Posterior cingulate gyrus (tissue), 11 donors: ENCODE results near the gene TFB1M.

Source experiments
- DNase-seq, 10 donors: peaks; one replicate each; pipeline versions ENCODE4 v3.0.0 to v3.0.0-alpha.2; 2020 to 2021; ENCODE audit warnings: mixed read lengths in 3 of 10
- intact Hi-C: fragments of 100-400 bp; cut with DNase I; formaldehyde crosslinking; loops from one replicate; pipeline ENCODE4 v1.15.1; 2023

Gene TFB1M

DNA sequence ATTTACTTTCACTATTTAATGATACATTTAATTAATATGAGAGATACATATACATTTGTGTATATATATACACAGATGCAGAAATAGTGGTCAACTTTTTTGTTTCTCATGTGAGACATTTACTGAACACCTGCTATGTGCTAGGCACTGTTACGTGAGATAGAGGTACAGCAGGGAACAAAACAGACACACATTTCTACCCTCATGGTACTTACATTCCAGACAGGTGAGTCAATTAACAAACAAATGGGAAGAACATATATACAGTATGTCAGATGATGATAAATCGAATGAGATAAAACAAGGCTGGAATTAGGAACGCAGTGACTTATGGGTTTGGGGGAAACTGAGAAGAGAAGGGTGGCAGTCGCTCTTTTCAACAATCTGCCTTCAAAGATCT is 5.1 kb downstream of the TFB1M start:
- no peak for DNase-seq
- intact Hi-C loops, result no loop called here

DNA sequence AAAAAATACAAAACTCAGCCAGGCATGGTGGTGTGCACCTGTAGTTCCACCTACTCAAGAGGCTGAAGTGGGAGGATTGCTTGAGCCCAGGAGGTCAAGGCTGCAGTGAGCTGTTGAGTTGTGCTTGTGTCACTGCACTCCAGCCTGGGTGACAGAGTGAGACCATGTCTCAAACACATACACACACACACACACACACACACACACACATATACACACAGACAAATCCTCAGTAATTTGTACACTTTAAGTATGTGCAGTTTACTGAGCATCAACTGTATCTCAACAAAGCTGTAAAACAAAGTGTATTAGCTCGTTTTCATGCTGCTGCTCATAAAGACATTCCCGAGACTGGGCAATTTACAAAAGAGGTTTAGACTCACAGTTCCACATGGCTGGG is 7.3 kb downstream of the TFB1M start:
- DNase-seq, result no peak
- intact Hi-C loops, result no loop called here

DNA sequence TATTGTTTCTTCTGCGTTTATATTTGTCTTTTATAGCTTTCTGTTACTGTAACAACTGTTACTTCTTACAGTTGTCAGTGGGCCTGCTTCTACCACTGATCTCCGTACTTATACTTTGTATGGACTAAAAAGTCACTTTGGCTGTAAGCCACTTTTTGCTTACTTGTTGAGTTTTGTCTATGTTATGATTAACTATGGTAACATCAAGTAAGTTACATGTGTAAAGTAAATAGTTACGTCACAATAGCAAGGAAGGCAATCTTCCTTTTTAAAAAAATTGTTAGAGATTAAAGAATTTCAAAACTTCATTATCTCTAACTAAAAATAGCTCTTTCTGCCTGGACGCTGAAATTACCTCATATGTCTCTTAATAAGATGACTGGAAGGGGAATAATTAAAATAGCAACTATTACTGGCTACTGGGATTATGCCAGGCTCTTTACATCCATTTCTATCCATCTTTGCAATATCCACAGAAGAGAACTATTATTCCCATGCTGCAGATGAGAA is 10.9 kb downstream of the TFB1M start:
- intact Hi-C loops, result no loop called here
- DNase-seq, result no peak

DNA sequence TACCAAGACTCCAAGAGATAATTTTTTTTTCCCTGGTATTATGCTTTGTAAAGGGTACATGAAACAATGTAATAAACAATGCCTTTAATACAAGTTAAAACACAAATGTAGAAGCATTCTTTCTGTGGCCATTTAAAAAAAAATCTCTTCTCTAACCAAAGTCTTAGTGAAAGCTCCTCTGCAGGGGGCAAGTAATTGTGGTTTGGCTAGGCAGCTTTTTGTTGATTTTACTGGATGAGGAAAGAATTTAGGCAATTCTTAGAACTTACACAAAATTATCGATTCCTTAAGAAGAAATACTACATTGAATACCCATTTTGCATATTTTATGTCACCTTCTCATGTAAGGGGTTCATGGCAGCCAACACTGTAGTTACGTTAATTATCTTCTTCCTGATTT is 12.4 kb downstream of the TFB1M start:
- intact Hi-C loops, result no loop called here

DNA sequence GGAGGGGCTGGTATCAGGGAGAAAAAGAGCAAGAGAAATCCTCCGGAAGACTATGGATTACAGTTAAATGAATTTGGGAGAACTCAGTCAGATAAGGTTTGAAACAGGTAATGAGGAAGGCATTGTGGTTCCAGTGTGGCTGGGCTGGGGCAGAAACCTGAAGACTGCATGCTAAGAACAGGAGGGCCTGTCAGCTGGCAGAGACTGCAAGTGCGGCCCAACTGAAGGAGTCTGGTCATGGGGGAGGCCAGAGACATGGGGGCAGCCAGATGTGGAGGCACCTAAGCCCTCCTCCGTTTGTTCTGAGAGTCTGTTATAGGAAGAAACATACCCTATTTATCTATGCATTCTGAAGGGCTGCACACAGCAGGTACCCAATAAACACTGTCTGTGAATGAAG is 16.6 kb downstream of the TFB1M start:
- intact Hi-C loops, result no loop called here
- no peak for DNase-seq

More for the DNA sequence above, 12.4 kb downstream of the TFB1M start:
- no peak for DNase-seq

DNA sequence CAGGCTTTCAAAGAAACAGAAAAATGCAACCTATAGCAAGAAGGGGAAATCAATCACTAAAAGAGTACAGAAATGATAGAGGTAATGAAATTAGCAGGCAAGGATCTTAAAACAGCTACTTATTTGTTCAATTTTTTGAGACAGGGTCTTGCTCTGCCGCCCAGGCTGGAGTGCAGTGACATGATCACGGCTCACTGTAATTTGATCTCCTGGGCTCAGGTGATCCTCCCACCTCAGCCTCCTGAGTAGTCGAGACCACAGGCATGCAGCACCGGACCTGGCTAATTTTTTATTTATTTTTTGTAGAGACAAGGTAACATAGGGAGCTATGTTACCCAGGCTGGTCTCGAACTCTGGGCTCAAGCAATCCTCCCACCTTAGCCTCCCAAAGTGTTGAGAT is 21.6 kb downstream of the TFB1M start:
- DNase-seq, result no peak
- intact Hi-C loops, result no loop called here

DNA sequence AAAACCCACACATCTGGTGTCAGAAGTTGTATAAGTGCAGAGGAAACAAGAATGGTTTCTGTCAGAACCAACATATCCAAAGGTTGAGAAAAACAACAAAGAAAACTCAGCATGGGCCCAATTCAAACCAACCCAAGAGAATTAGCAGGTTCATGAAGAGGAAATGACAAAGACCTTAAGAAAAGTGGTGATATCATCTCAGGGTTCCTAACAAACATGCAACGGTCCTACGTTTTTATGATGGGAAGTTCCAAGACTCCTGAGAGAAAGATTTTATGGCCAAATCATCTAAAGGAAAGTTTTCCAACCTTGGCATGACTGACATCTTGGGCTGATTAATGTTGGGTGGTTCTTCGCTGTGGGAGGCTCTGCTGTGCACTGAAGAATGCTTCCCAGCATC is 23.0 kb downstream of the TFB1M start:
- DNase-seq, result no peak
- intact Hi-C loops, result no loop called here

DNA sequence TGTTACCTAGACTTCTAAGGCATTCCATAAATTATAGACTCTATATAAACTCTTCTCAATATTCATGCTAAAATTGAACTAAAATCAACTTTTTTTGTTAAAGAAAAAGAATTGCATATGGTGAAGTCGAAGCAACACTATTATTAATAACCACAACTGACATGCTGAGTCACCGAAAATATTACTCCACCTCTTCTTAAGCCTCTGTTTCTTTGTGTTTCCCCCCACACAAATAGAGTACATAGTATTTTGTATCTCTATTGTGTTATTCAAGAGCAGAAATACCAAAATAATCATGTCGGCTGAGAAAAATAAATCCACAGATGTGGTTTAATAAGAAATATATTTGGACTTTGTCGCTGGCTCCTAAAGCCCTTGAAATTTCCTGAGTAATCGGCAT is 23.8 kb downstream of the TFB1M start:
- intact Hi-C loops, result no loop called here

DNA sequence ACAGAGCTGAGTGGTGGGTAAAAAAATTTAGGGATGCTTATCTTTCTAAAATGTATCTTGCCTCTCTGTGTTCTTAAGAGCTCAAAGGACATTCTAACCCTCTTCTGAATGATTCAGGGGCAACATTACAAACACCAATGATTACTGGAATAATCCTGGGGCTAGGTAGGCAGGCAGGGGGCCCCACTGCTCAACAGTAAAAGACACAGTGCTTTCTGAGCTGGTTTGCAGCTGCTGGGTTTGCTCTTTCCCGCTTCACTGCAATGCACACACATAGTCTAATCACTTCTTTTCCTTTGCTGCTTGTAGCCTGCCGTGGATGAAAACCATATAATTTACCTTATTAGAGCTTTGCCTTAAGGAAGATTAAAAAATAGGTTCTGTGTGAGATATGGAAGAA is 26.5 kb downstream of the TFB1M start:
- no peak for DNase-seq
- intact Hi-C loops, result no loop called here

More for the DNA sequence above, 23.8 kb downstream of the TFB1M start:
- no peak for DNase-seq

DNA sequence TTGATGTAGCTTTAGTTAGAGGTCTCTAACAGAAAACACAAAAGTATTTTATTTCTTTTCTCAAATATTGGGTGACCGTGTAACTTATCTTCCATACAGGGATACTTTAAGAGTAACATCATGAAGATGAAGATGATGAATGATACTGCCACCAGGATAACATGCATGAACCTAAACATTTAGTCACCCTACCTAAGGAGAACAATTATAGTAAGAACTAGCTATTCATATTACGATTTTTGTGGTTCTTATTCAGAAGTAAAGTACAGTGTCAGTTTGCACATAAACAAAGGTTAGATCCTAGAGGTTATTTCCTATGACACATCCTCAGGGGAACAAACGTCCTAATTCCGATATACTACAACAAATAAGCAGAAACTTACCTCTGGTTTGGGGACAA is 29.5 kb downstream of the TFB1M start:
- intact Hi-C loops, result no loop called here
- no peak for DNase-seq

DNA sequence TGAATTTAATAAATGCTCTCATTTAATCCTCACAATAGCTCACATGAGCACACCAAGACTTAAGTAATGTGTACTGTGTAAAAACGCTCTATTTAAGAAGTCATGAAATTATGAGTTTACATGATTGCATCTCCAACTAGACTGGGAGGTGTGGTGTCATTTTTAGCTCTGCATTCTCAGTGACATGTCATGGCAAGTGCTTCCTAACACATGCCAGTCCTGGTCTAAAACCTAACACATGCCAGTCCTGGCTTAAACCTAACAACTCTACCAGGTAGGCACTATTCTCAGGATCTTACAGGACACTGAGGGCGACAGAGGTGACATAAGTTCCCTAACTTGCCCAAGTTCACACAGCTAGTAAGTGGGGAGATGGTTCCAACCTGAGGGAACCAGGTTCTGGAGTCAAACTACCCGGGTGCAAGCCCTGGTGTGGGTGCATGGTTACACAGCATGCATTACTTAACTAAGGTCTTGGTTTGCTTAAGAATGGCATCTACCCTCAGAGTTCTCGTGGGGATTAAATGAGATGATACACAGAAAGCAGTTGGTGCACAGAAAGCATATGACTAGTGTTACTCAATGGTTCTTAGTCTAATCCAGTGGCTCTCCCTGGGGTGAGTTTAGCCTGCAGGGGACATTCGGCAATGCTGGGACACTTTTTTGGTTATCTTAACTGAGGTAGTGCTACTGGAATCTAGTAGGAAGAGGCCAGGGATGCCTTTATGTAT is 35.8 kb downstream of the TFB1M start:
- DNase-seq, result no peak
- intact Hi-C loops, result no loop called here

DNA sequence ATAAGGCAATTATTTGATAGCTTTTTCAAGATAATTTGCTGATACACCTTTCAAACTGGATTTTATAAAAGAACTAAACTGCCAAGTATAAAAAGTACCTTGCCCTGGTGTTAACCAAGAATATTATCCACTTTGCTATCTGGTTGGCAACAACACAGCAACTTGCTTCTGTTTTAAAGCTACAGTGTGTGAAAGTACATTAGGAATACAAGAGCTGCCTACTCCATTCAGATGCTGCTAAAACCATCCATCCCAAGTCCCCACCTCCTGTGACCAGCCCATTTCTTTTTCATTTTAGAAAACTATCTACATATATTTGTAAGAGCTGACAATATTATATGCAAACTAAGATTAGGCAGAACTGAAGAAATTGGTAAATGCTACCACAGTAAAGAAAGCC is 37.6 kb downstream of the TFB1M start:
- intact Hi-C loops, result no loop called here
- DNase-seq, result no peak

DNA sequence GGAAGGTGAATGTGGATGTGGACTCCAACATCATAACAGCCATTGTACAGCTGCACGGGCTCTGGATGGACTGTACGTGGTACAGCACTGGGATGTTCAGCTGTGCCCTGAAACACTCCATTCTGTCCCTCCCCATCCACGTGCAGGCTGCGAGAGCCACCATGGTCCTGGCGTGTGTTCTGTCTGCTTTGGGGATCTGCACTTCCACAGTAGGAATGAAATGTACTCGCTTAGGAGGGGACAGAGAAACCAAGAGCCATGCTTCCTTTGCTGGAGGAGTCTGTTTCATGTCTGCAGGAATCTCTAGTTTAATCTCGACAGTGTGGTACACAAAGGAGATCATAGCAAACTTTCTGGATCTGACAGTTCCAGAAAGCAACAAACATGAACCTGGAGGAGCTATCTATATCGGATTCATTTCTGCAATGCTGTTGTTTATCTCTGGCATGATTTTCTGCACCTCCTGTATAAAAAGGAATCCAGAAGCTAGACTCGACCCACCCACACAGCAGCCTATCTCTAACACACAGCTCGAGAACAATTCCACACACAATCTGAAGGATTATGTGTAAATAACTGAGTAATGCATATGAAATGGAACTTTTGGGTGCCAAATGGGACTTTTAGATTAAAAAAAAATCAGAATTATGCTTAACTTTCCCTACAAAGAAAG is 38.3 kb downstream of the TFB1M start:
- intact Hi-C loops, result no loop called here
- peak in 7 of 10 donors; percentile 36 to 89 (median 46) for DNase-seq

DNA sequence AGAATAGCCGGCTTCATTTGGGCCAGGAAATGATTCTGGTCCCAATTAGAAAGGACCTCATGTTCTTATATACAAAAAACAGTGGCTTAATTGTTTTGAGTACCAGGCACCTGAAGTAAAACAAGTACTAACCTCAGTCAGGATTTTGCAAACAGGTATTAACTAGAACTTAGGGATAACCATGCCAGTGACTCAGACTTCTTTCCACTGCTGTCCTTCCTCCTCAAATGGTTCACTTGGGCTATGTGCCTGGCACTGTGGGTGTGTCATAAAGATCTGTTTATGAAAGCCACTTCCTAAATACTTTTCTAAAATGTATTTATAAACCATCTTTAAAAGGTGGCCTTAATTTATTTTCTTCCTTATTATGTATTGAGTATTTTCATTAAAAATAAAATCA is 39.8 kb downstream of the TFB1M start:
- intact Hi-C loops, result loop anchor here (5.0 kb wide), 1 partner anchor 38 kb away; the partner anchor contains the start of gene TFB1M
- DNase-seq, result no peak

DNA sequence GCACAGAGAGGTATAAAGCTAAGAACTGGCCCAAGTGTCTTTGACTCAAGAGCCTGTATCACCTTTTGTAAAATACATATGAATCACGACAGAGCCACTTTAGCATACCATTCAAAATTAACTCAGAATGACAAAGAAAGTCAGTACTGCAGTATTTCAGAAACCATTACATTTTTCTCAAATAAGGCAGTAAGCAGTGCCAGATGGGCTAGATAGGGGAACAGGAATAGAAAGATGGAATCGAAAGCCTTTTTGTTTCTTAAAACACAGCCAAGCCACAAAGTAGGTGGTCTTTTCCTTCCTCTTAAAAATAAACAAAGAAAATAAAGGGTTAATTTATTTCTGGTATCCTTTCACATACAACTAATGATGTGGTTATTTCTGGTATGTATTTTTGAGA is 40.2 kb downstream of the TFB1M start:
- intact Hi-C loops, result loop anchor here (5.0 kb wide), 1 partner anchor 38 kb away; the partner anchor contains the start of gene TFB1M
- no peak for DNase-seq

DNA sequence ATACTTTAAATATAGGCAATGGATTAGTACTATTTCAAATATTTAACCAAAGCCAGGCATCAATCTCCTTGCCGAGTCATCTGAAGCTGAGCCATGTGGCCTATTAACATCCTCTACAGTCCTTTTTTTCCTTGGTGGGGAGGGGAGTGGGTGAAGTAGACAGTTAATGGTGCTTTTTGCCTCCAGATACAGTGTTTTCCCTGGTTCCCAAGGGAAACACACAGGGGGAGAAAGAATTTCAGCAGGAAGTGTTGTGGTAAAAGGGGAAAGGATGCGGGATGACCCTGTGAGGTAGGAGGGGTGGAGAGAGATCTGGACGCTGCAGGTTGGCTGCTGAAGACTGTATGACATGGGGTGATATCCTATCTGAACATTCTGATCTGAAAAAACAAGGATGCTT is 40.9 kb downstream of the TFB1M start:
- no peak for DNase-seq
- intact Hi-C loops, result loop anchor here (5.0 kb wide), 1 partner anchor 39 kb away; the partner anchor contains the start of gene TFB1M

DNA sequence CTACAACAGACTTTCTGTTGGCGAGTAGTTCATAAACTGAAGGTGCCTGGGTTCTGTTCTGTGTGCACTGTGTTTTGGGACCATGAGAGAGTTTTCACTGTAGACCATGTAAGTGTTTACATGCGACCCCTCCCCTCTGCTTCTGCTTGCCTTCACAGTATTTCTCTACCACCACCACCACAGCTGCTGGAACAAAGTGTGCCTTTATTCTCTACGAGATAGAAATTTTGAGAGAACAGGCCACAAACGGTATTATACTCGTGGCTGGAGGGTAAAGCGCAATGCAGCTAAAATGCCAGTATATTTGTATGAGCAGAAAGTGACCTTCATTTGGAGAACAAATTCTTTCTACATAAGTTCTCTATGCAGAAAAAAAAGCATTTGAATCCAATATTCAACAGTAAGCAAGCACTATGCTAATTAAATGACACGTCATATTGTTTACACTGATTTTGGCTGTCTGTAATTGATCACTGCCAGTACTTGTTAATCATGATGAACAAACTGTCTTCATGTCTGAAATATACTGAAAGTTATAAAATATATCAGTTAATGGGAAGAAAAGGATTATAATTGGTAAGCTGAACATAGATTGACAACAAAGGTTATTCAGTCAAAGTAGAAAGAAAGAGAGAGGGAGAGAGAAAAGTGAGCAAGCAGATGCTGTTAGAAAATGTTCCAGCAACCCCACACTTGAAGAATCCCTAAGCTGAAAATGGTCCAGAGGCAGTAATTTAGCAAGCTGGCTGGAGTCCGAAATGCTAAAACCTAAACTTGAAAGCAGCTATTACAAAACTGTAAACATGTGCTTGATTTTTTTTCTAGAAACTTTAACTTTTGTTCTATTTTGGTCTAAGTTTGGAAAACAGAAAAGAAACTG is 41.7 kb downstream of the TFB1M start:
- peak in 1 of 10 donors; percentile 31 for DNase-seq
- intact Hi-C loops, result loop anchor here (5.0 kb wide), 1 partner anchor 40 kb away; the partner anchor contains the start of gene TFB1M

DNA sequence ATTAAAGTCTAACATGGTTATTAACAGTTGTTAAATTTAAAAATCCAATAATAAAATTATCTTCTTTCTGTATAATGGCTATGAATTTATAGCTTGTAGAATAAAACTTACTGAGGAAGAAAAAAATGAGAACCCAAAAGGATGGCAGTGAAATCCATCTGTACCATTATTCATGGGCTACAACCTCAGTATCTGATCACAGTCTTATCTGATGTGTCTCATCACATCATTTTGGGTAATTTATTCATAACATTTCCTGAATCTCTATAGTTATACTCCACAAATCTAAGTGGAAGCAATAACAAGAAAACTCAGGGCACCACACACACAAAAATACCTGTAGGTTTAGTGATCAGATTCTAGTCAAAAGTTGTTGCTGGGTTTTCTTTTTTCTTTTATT is 43.1 kb downstream of the TFB1M start:
- DNase-seq, result no peak
- intact Hi-C loops, result loop anchor here (5.0 kb wide), 1 partner anchor 41 kb away; the partner anchor contains the start of gene TFB1M

DNA sequence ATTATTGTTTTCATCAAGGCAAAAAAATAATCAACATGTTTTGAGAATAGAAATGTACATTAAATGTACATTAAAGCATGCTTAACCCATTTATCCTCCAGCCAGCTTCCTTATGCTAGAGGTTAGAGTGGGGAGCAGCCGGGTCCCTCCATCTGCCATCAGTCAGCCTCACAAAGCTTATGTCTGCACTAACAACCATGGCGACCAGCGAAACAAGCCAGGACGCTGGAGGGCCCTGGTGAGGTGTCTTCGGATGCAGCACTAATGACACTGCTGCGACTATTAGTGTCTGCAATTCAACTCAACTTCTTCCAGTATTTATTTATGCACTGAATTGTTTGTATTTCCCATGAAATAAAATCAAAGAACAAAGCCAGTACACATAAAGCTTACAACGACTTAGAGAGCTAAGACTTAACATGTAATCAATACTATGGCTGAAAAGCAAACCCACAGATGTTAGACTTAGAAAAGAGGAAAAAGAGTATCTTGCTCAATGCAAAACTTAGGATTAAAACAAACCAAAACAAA is 43.7 kb downstream of the TFB1M start:
- intact Hi-C loops, result loop anchor here (5.0 kb wide), 1 partner anchor 42 kb away; the partner anchor contains the start of gene TFB1M
- peak in 3 of 10 donors; percentile 46 to 87 (median 71) for DNase-seq

DNA sequence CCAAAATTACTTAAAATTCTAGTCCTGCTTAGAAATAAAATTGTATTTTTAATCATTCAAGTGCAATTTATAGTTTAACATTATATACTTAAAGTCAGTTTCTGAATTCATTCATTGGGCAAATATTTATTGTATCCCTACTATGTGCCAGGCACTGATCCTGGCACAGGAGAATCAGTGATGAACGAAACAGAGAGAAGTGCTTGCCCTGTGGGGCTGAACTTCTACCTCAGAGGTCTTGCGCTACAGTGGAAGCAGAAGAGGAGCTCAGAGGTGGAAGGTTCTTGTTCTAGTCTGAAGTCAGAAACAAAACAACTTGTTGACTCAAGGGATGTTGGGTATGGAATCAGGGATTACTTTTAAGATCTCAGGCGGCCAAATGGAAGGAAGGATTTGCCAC is 44.5 kb downstream of the TFB1M start:
- no peak for DNase-seq
- intact Hi-C loops, result loop anchor here (5.0 kb wide), 1 partner anchor 43 kb away; the partner anchor contains the start of gene TFB1M
